Gastrocnemius medialis (tissue), 4 donors: ENCODE measurements around the gene ASPM.

Source experiments
- CTCF ChIP-seq, 5 experiments: fragments of 450-650 bp in 3 of 5; fragments of 200-600 bp in 2 of 5; sonication (generic) in 2 of 5; IDR thresholded peaks in 4 of 5; conservative IDR thresholded peaks in 1 of 5; 1 replicate in 4 of 5; 2 replicates in 1 of 5; pipeline ENCODE4 v1.5.1; 2016 to 2019; ENCODE audit warnings: antibody characterized with exemption in 5 of 5, mild to moderate bottlenecking in 3 of 5, moderate library complexity in 3 of 5
- POLR2A ChIP-seq, 2 donors: fragments of 450-650 bp; IDR thresholded peaks; one replicate each; pipeline ENCODE4 v1.6.1; 2017; ENCODE audit warnings: antibody characterized with exemption in 2 of 2, mild to moderate bottlenecking in 2 of 2, moderate library complexity in 2 of 2

GRCh38 chr1:197144570-197145325 is 1.7 kb downstream of the ASPM start:
- no peak for TF ChIP-seq CTCF (IDR thresholded peaks at IDR 0.05 in 4 of 5, conservative IDR thresholded peaks at IDR 0.05 in 1 of 5)
- TF ChIP-seq POLR2A (IDR thresholded peaks at IDR 0.05) = no peak
